GM19324 (cell line): Measurements from ENCODE around the gene XPR1.
"Not testable (repeated sequence)": the region's sequence is repeated elsewhere in the genome, so short reads cannot be mapped to it uniquely, and the experiment has no call there.

Source experiments
- ATAC-seq: cut with Tn5 transposase; IDR thresholded peaks from one replicate; pipeline ENCODE4 v1.9.1; 2021; ENCODE audit warnings: mild to moderate bottlenecking, moderate library complexity; ENCODE audit not compliant: unreplicated experiment, low FRiP score

XPR1 gene

DNA sequence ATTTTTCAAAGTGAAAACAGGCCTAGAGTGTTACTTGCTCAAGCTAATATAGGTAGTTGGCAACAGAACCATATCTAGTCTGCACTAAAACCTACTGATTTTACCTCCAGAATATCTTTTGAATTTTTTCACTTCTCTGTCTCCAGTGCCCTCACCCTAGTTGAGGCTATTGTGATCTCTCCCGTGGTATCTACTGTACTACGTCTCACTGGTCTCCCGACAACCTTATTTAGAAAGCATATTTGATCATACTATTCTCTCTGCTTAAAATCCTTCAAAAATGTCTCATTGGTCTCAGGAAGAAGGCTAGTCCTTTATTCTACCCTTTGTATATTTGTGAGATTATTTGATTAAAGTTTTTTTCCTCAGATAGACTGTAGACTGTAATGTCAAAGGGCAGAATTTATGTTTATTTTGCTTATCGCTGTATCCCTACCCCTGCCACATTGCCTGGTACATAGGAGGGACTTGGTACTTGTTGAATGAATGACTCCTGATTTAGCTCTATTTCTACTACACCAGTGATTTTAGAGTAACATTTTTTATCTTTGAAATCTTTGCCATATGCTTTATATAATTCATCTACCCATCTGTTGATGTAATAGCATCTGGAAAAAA lies 145.4 kb downstream of the XPR1 start:
- no peak for ATAC-seq

DNA sequence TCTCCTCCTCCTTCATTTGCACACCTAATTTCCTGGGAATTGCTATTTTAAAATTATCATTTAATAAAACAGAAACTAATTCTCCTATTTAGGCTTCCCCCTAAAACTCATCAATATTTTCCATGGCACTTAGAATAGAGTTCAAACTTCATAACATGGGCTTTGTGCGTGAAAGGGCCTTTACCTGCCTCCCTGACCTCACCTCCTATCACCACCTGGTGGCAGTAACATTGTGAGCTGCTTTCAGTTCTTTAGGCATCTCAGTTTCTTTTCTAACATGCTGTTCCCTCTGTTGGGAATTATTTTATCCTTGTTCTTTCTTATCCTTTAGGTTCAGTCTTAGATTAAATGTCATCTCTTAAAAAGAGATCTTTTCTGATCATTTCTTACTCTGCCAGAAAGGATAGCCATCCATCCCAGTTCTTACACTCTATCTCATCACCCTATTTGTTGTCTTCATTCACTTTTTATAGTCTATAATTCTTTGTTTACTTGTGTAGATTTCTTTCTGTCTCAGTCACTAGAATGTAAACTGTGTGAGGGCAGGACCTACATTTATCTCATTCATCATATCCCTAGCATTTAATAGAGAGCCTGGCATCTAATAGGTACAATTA lies 147.1 kb downstream of the XPR1 start:
- ATAC-seq = no peak

DNA sequence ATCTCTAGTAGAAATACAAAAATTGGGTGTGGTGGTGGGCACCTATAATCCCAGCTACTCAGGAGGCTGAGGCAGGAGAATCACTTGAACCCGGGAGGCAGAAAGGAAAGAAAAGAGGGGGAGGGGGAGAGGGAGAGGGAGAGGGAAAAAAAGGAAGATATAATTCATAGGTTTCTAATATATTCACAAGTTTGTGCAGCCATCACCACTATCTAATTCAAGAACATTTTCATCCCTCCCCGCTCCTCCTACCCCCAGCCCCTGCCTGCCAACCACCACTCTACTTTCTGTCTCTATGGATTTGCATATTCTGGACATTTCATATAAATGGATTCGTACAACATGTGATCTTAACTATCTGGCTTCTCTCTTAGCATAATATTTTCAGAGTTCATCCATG lies 147.8 kb downstream of the XPR1 start:
- ATAC-seq = no peak

DNA sequence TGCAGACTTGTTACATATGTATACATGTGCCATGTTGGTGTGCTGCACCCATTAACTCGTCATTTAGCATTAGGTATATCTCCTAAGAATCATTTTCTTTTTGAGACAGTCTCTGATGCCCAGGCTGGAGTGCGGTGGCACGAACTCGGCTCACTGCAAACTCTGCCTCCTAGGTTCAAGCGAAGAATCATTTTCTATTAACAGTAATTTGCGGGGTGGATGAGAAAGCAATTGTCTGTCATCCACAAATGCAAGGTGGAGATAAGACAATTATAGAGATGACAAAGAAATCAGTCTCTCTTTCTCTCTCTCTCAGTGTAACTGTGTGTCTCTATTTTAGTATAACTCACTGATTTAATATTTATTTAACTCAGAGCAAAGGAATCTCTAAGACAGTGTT lies 149.9 kb downstream of the XPR1 start:
- no peak for ATAC-seq

DNA sequence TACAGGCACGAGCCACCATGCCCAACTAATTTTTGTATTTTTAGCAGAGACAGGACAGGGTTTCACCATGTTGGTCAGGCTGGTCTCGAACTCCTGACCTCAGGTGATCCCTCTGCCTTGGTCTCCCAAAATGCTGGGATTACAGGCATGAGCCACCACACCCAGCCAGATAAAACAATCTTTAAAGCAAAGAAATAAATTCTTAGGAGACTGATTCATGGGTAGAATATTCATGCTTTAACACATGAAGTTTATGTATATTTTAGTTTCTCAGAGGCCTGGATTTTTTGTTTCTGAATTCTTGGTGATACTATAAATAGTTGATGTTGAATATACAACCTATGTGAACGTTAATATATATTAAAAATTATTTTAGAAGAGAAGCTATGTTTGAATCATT lies 153.5 kb downstream of the XPR1 start:
- no peak for ATAC-seq

DNA sequence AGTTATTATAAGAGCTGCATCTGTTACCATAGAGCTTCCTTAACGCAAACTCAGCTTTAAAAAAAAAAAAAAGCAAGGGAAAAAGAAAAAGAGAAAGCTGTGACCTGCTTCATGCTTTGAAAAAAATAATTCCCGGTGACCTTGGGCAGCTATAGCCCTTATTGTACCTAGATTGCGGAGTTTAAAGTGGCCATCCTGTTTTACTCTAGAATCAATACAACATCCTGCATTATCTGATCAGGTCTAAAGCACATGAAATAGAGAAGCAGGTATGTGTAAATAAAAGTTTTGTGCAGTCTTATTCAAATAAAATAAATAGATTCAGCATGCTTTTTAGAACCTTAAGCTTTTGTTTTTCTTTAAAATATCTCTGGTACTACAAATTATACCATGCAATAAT lies 154.1 kb downstream of the XPR1 start:
- no peak for ATAC-seq

DNA sequence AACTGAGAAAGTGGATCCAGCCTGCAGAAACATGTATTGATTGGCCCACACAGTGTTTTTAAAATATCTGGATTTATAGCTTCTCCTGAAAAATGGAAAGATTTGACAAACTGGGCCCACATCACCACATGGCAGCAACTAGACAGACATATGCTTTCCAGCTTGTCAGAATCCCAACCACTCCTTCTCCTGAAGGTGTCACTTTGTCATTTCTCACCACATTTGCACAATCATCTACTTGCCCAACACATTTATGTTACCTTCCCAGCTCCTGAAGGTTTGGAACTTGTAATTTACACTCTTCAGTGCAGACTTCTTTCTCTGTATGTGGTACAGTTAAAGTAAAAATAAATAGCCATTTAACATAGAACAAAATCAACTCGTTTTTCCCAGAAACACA lies 154.8 kb downstream of the XPR1 start:
- no peak for ATAC-seq

DNA sequence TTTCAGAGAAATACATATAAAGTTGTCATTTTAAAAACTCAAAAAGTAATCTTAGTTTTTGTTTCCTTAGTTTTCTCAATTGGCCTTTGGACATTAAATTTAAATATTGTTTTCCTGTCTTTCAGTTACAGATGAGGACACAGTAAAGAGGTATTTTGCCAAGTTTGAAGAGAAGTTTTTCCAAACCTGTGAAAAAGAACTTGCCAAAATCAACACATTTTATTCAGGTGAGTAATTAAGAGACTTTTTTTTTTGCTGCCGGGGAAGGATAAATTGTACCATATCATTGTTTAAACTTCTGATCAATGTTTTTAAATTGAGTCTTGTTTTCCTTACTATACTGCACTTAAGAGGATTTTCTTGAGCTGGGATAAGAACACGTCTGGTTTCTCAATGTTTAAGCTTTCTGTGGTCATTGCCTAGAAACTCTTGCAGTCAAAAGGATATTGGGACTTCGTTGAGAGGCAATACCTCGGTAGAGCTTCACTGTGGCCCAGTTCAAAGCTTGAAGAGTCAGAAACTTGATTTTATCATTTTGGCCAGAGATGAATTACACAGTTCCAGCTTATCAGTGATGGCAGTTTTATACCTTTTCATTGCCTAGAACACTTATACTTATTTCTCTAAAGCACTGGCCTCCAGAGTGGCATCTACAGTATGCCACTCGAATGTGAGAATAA lies 155.9 kb downstream of the XPR1 start:
- ATAC-seq = no peak

DNA sequence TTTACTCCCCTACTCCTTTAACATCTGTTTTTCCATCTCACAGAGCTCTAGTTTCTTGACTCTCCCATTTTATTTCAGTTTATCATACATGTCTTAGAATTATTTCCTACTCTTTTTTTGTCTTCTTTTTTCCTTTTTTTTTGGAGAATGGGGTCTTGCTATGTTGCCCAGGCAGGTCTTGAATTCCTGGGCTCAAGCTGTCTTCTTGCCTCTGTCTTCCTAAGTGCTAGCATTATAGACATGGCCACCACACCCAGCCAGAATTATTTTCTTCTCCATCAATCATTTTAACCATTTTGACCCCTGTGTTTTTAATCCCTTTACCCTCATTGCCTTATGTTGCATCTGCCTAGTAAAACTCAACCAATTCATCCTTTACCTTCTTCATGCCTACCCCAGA lies 157.6 kb downstream of the XPR1 start:
- no peak for ATAC-seq

DNA sequence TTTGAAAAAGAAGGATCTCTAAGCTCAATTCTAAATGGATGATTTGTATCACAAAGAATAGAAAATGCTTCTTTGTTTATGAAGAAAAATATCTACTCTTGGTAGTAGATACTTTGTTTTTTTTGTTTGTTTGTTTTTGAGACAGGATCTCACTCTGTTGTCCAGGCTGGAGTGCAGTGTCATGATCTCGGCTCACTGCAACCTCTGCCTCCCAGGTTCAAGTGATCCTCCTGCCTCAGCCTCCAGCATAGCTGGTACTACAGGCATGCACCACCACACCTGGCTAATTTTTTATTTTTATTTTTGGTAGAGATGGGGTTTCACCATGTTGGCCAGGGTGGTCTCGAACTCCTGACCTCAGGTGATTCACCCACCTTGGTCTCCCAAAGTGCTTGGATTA lies 159.3 kb downstream of the XPR1 start:
- ATAC-seq = not testable (repeated sequence)

DNA sequence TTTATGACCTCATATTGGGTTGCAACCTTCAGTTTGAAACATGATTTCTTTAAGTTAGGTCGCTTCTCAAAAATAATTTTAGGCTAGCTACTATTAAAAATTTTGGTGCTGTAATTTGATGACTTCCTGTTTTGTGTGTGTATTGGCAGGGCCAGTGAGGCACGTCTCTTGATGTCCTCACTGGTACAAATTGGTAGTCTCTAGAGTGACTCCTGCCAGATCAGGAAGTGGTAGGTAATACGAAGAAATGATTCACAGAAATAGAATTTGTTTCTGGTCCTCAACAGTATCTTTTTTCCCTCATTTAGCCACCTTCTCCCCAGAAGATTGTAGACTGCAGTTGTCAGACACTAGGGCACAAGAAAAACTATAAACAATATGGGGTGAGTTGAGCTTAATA lies 160.0 kb downstream of the XPR1 start:
- no peak for ATAC-seq

DNA sequence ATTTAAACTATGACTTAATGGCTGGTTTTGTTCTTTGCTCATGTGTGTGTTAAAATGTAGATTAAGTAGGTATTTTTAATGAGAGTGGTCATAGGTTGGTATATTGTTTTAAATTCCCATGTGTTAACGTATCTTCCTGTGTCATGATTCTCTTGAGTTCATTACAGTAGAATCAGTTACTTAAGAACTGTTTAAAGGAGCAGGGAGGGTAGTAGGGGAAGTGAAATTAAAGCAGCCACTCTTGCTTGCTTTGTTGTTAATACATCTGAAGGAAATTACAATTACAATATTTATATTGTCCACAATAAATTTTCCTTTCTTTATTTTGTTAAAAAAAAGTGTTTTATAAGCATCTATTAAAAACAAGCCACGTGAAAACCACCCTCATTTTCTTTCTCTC lies 161.6 kb downstream of the XPR1 start:
- no peak for ATAC-seq

DNA sequence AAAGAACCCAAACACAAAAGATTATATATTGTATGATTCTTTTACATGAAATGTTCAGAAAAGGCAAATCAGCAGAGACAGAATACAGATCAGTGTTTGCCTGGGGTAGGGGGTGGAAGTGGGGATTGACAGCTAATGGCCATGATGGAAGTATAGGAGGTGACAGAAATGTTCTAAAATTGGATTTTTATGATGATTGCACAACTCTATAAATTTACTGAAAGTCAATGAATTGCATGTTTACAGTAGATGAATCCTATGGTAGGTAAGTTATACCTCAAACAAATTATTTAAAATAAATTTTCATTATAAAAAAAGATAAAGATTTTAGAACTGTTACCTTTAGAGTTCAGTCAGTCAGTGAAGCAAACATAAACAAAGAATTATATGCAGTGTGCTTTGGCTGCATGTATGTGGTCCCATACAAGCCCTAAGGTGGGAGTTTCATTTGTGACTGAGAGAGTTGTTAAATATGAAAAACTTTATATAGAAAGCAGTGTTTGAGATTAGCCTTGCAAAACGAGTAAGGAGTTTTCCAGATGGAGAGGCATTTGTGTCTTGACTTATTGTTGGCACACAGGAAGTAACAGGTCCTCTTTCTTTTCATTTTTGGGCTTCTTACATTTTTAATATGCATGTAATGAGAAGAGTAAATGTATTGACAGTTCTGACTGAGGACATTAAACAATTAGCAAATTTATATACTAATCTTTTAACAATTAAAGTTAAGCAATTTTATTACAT lies 165.2 kb downstream of the XPR1 start:
- no peak for ATAC-seq

DNA sequence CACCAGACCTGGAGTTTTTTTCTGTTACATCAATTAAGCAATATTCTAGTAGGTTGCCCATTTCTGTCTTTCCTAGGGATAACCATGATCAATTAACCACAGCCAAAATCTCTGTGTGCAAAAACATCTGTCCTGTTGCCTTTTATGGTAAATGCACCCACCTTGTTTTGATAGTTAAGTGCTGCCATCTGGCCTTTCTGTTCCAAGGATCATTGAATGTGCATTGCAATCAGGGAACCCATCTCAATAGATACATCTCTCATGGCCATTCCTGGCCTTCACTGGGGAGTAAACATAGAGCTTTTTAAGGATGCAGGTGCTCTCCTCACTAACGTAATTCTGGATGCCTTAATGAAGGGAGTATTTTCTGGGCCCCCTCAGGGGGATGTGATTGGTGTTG lies 169.1 kb downstream of the XPR1 start:
- ATAC-seq = no peak

DNA sequence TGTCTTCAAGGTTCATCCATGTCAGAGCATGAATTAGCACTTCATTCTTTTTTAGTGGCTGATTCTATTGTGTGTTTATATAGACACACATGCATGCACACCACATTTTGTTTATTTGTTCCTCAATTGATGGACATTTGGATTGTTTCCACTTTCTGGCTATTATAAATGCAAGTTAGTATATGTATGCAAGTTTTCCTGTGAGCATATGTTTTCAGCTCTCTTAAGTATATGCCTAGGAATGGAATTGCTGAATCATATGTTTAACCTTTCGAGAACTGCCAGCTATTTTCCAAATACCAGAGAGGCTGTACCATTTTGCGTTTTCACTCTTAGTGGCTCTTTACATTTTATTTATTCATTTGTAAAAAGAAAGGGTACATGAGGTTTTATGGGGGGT lies 171.0 kb downstream of the XPR1 start:
- ATAC-seq = no peak

DNA sequence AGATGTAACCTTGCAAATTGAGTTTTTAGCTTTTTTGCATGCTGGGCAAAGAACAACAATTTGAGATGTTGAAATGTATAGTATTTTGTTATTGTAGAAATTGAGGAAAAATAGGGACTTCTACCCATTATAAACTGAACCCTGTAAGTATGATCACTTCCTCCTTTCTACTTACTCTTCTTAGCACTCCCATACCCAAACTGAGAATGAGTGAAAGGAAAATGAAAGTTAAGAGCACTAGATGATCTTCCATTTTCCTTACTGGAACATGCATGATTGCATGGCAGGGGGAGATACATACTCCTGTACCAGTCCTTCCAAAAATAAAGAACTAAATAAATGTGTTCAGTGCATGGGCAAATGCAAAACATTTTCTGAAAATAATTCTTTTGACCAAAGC lies 173.5 kb downstream of the XPR1 start:
- peak; percentile 68 for ATAC-seq

DNA sequence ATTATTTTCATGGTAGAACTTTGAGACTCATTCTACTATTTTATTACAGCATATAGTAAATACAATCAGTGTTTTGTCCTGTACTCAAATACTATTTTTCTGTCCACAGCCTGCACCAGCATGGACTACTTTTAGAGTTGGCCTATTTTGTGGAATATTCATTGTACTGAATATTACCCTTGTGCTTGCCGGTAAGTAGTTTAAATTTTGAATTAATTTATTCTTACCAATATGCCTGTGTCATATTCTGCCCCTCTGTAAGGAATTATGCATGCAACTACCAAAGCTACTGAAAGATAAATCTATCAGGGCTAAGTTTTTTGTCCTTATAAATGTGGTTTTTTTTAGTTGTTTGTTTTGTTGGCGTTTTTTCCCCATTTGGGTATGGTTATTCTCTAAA lies 179.5 kb downstream of the XPR1 start:
- no peak for ATAC-seq

DNA sequence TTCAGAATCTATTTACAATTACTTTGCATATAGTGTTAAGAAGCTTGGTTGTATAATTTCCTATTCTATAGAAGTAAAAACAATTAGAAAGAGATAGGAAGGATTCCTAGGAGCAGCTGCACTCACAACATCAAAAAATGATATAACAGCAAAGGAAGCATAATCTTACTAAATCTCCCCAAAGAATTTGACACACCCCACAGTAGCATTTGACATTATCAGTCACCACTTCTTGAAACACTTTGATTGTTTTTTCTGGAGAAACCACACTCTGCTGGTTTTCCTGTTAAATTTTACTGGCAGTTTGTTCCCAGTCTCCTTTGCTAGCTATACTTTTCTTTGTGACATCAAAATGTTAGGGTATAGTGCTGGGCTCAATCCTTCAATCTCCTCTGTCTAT lies 180.1 kb downstream of the XPR1 start:
- no peak for ATAC-seq

DNA sequence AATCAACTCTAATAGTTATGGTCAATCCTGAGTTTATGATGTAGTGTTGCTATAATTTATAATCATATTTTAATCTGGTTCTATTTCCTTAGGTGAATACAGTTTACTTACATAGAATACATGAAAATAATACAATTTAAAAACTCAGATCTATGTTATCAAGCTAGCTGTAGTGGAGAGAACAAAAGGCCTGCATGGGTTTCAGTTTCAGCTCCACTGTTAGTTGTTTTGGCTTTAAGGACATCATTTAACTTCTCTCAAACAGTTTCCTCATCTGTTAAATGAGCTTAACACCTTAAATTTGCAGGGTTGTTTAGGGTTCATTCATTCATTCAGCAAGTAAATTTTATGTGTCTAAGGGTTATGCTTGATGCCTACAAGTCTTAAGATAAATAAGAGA lies 182.4 kb downstream of the XPR1 start:
- no peak for ATAC-seq

DNA sequence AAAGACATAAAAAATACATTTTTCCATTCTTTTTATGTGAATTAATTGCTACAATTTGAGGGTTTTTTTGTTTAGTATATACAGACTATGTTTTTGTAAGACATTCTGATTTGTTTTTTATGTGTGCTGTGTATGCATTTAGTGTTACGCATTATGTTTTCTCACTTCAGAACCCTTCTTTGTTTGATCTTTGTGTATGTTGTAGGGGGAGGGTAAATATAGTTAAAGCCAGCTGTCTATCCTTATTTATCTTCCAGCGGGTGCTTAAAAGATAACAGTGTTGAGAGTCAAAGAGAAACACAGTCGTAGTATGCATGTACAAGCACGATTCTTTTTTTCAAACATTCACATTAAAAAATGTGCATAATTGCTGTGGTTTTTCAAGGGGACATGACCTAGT lies 183.4 kb downstream of the XPR1 start:
- no peak for ATAC-seq

DNA sequence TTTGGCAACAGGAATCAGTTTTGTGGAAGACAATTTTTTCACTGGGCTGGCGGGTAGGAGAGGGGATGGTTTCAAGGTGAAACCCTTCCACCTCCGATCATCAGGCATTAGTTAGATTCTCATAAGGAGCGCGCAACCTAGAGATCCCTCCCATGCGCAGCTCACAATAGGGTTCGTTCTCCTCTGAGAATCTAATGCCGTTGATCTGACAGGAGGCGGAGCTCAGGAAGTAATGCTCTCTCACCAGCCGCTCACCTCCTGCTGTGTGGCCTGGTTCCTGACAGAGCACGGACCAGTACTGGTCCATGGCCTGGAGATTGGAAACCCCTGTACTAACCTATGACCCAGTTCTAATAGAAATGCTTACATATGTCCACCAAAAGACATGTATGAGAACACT lies 184.3 kb downstream of the XPR1 start:
- ATAC-seq = no peak

DNA sequence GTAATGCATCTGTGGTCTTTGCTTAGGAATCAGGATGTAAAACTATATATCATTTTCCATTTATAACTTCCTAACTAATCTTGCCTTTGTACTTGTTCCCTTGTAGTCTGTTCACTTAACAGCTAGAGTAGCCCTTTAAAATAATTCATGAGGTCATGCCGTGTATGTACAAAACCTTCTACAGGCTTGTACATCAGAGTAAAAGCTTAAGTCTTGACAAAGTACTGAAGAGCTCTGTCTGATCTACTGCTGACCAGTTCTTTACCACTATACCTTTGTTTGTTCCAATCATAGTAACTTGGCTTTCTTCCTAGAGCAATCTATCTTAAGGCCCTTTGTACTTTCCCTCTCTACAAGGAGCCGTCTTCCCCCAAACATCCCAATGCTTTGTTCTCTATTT lies 190.1 kb downstream of the XPR1 start:
- ATAC-seq = no peak
